ENCODE data around the gene TMEM140.

DNA sequence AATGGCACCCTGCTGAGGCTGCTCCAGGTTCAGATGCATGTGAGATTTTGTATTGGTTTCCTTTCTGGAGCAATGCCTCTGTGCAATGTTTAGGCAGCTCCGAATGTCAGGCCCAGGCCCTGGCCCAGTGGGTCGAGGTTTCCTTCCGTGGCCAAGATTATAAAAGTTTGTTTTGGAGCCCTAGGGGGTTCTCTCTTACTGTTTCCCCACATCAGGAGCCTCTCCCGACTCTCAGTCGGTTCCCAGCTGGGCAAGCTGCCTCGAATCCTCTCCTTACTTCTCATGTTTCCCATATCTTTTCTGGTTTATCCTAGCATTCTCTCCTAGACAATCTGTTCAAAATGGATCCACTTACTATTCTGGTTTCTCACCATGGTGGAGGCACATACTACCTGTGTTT, 11.0 kb downstream of the TMEM140 start:
- TF ChIP-seq, protein P1, sequence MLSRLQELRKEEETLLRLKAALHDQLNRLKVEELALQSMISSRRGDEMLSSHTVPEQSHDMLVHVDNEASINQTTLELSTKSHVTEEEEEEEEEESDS (CRISPR knock-in tag; IDR thresholded peaks at IDR 0.05; ENCODE audit: borderline replicate concordance) = no peak
- no peak for TF ChIP-seq EED (CRISPR knock-in tag; IDR thresholded peaks at IDR 0.05)
- TF ChIP-seq, protein P2, sequence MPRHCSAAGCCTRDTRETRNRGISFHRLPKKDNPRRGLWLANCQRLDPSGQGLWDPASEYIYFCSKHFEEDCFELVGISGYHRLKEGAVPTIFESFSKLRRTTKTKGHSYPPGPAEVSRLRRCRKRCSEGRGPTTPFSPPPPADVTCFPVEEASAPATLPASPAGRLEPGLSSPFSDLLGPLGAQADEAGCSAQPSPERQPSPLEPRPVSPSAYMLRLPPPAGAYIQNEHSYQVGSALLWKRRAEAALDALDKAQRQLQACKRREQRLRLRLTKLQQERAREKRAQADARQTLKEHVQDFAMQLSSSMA (CRISPR knock-in tag; IDR thresholded peaks at IDR 0.05) = no peak
- TF ChIP-seq, protein P3, sequence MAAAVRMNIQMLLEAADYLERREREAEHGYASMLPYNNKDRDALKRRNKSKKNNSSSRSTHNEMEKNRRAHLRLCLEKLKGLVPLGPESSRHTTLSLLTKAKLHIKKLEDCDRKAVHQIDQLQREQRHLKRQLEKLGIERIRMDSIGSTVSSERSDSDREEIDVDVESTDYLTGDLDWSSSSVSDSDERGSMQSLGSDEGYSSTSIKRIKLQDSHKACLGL (CRISPR knock-in tag; IDR thresholded peaks at IDR 0.05) = no peak
- TF ChIP-seq ZBTB21 (CRISPR knock-in tag; IDR thresholded peaks at IDR 0.05) = no peak
- no peak for TF ChIP-seq MAZ (IDR thresholded peaks at IDR 0.05; ENCODE audit: borderline replicate concordance, low read depth, low read length)
- TF ChIP-seq MAZ (CRISPR knock-in tag; IDR thresholded peaks at IDR 0.05; ENCODE audit: low read depth) = no peak
